ENCODE measurements around the gene COMMD10.

COMMD10 gene

GRCh38 chr5:116296335-116297072 is 211.7 kb downstream of the COMMD10 start:
- DNase-seq, result no peak

- DNase-seq, result no peak
These were observed 212.5 kb downstream of the COMMD10 start for GRCh38 chr5:116297296-116297814.

- DNase-seq, result no peak
These were observed 215.2 kb downstream of the COMMD10 start for GRCh38 chr5:116299746-116300640.

GRCh38 chr5:116301110-116301509 is 216.3 kb downstream of the COMMD10 start:
- DNase-seq, result no peak

GRCh38 chr5:116303340-116303739 is 218.5 kb downstream of the COMMD10 start:
- no peak for DNase-seq

- no peak for DNase-seq
These were observed 219.0 kb downstream of the COMMD10 start for GRCh38 chr5:116303810-116304209.

- no peak for DNase-seq
These were observed 221.1 kb downstream of the COMMD10 start for GRCh38 chr5:116305899-116306298.

- DNase-seq, result no peak
These were observed 222.0 kb downstream of the COMMD10 start for GRCh38 chr5:116306846-116307245.

GRCh38 chr5:116308391-116308790 is 223.6 kb downstream of the COMMD10 start:
- DNase-seq, result no peak

- DNase-seq, result no peak
These were observed 228.5 kb downstream of the COMMD10 start for GRCh38 chr5:116313366-116313765.

- no peak for DNase-seq
These were observed 230.7 kb downstream of the COMMD10 start for GRCh38 chr5:116315531-116315930.

- DNase-seq, result no peak
These were observed 233.4 kb downstream of the COMMD10 start for GRCh38 chr5:116318091-116318854.

- DNase-seq, result no peak
These were observed 235.7 kb downstream of the COMMD10 start for GRCh38 chr5:116320486-116320885.

- no peak for DNase-seq
These were observed 244.7 kb downstream of the COMMD10 start for GRCh38 chr5:116329503-116329902.

- no peak for DNase-seq
These were observed 256.0 kb downstream of the COMMD10 start for GRCh38 chr5:116340799-116341198.

All from activated CD4-positive, alpha-beta T cell treated with anti-CD3 and anti-CD28 coated beads, Interleukin-2, amount 50 U/mL, for 4 hours (primary cell).